ENCODE data around the gene PRRT4. TPM values are rescaled to one million over a fixed set of nuclear protein-coding genes. Genes with fewer than 3 reads are reported as not detected.

Gene PRRT4
- total RNA-seq, 1 experiment from 2014 or later: 0.27 TPM

- DNase-seq (ENCODE audit: extremely low read depth, low read depth): no peak
These were observed 18.5 kb upstream of the PRRT4 start for GRCh38 chr7:128379900-128380479.

GRCh38 chr7:128378637-128379036 lies 17.1 kb upstream of the PRRT4 start:
- DNase-seq (ENCODE audit: extremely low read depth, low read depth): no peak

GRCh38 chr7:128376077-128376476 lies 14.6 kb upstream of the PRRT4 start:
- no peak for DNase-seq (ENCODE audit: extremely low read depth, low read depth)

GRCh38 chr7:128374041-128374440 lies 12.6 kb upstream of the PRRT4 start:
- DNase-seq (ENCODE audit: extremely low read depth, low read depth): no peak

- no peak for DNase-seq (ENCODE audit: extremely low read depth, low read depth)
These were observed 12.1 kb upstream of the PRRT4 start for GRCh38 chr7:128373606-128374005.

- no peak for DNase-seq (ENCODE audit: extremely low read depth, low read depth)
These were observed 9.0 kb upstream of the PRRT4 start for GRCh38 chr7:128370491-128370890.

GRCh38 chr7:128366986-128367385 lies 5.5 kb upstream of the PRRT4 start:
- DNase-seq (ENCODE audit: extremely low read depth, low read depth): no peak

- DNase-seq (ENCODE audit: extremely low read depth, low read depth): no peak
These were observed 4.8 kb upstream of the PRRT4 start for GRCh38 chr7:128366300-128366699.

- no peak for DNase-seq (ENCODE audit: extremely low read depth, low read depth)
These were observed 3.9 kb upstream of the PRRT4 start for GRCh38 chr7:128365432-128365831.

GRCh38 chr7:128364166-128364870 lies 2.8 kb upstream of the PRRT4 start:
- no peak for DNase-seq (ENCODE audit: extremely low read depth, low read depth)

- DNase-seq (ENCODE audit: extremely low read depth, low read depth): no peak
These were observed 1.8 kb upstream of the PRRT4 start for GRCh38 chr7:128363261-128363721.

GRCh38 chr7:128362670-128363069 lies 1.2 kb upstream of the PRRT4 start:
- DNase-seq (ENCODE audit: extremely low read depth, low read depth): no peak

- no peak for DNase-seq (ENCODE audit: extremely low read depth, low read depth)
These were observed 1.2 kb downstream of the PRRT4 start for GRCh38 chr7:128360359-128360678.

GRCh38 chr7:128359939-128360338 lies 1.6 kb downstream of the PRRT4 start:
- no peak for DNase-seq (ENCODE audit: extremely low read depth, low read depth)

- no peak for DNase-seq (ENCODE audit: extremely low read depth, low read depth)
These were observed 2.2 kb downstream of the PRRT4 start for GRCh38 chr7:128359336-128359735.

- no peak for DNase-seq (ENCODE audit: extremely low read depth, low read depth)
These were observed 3.3 kb downstream of the PRRT4 start for GRCh38 chr7:128358233-128358632.

- DNase-seq (ENCODE audit: extremely low read depth, low read depth): no peak
These were observed 4.3 kb downstream of the PRRT4 start for GRCh38 chr7:128357217-128357613.

GRCh38 chr7:128356546-128357216 lies 4.8 kb downstream of the PRRT4 start:
- DNase-seq (ENCODE audit: extremely low read depth, low read depth): no peak

- DNase-seq (ENCODE audit: extremely low read depth, low read depth): no peak
These were observed 7.9 kb downstream of the PRRT4 start for GRCh38 chr7:128353610-128354009.

GRCh38 chr7:128353189-128353588 lies 8.3 kb downstream of the PRRT4 start:
- DNase-seq (ENCODE audit: extremely low read depth, low read depth): no peak

- DNase-seq (ENCODE audit: extremely low read depth, low read depth): no peak
These were observed 8.9 kb downstream of the PRRT4 start for GRCh38 chr7:128352636-128353035.

GRCh38 chr7:128352153-128352537 lies 9.3 kb downstream of the PRRT4 start:
- DNase-seq (ENCODE audit: extremely low read depth, low read depth): no peak
